Gastroesophageal sphincter (tissue), 3 donors: ENCODE data around the gene ZNF512B.
A peak's percentile ranks its signal among the peaks of the same experiment; 100 is the strongest.

Experiments used
- CTCF ChIP-seq, 4 experiments: fragments of 200-600 bp in 2 of 4; fragments of 450-650 bp in 2 of 4; sonication (generic) in 1 of 4; IDR thresholded peaks; one replicate each; pipeline ENCODE4 v1.5.1; 2017 to 2019; ENCODE audit warnings: antibody characterized with exemption in 4 of 4, mild to moderate bottlenecking in 2 of 4, moderate library complexity in 2 of 4
- POLR2A ChIP-seq, 2 donors: fragments of 450-650 bp; IDR thresholded peaks; one replicate each; pipeline ENCODE4 v1.6.1; 2017; ENCODE audit warnings: antibody characterized with exemption in 2 of 2, mild to moderate bottlenecking in 2 of 2, moderate library complexity in 1 of 2
- POLR2AphosphoS5 ChIP-seq: sonication (generic); formaldehyde crosslinking; IDR thresholded peaks from one replicate; pipeline ENCODE4 v1.6.1; 2017; ENCODE audit warnings: antibody characterized with exemption

DNA sequence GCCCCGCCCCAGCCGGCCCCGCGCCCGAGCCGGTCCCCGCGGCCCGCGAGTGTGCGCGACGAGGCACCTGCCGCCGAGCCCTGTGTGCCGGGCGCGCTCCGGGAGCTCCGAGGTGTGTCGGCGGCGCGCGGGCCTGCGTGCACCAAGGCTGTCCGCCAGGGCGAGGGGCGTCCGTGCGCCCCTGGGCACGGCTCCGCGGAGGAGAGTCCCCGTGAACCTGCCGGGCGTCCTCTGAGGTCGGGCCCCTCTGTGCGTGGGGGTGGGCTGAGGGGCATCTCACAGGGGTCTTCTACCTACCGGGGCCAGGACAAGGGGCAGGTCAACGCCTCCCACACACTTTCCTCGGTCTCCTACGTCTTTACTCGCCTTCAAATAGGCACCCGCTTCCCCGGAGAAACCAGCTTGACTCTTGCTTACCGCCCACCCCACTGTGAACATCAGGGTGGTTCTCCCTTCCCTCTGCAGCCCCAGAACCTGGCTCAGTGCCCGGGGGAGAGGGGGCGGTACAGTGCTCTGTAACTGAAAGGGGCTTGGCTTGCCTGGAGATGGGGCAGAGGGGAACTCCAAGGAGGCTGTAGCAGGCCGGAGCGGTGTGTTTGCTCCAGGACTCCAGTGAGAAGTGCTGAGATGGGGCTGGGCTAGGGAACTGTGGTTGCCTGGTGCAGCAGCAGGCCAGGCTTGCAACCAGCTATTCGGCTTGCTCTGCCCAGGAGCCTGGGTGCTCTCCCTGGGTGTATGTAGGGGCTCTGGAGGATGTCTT lies 10.0 kb upstream of the ZNF512B start, which contains the start of gene SAMD10:
- TF ChIP-seq CTCF (IDR thresholded peaks at IDR 0.05) (peak in 2 of 4 experiments; percentile 40 to 42), POLR2A (IDR thresholded peaks at IDR 0.05) (no peak), POLR2AphosphoS5 (no peak)
